Measurements from ENCODE around the gene KCNH1.

Gene KCNH1

GRCh38 chr1:210800301-210800700, 333.6 kb downstream of the KCNH1 start:
- DNase-seq (ENCODE audit: low spot score): no peak

GRCh38 chr1:210797422-210797821, 336.5 kb downstream of the KCNH1 start:
- DNase-seq (ENCODE audit: low spot score): no peak

GRCh38 chr1:210796421-210796820, 337.5 kb downstream of the KCNH1 start:
- DNase-seq (ENCODE audit: low spot score): no peak

- no peak for DNase-seq (ENCODE audit: low spot score)
Observed at GRCh38 chr1:210794445-210794844, 339.5 kb downstream of the KCNH1 start.

GRCh38 chr1:210792250-210793102, 341.5 kb downstream of the KCNH1 start:
- DNase-seq (ENCODE audit: low spot score): peak; percentile 9

- DNase-seq (ENCODE audit: low spot score): no peak
Observed at GRCh38 chr1:210790196-210790595, 343.8 kb downstream of the KCNH1 start.

GRCh38 chr1:210787800-210788199, 346.1 kb downstream of the KCNH1 start:
- DNase-seq (ENCODE audit: low spot score): no peak

- DNase-seq (ENCODE audit: low spot score): no peak
Observed at GRCh38 chr1:210786546-210786945, 347.4 kb downstream of the KCNH1 start.

- no peak for DNase-seq (ENCODE audit: low spot score)
Observed at GRCh38 chr1:210783925-210784324, 350.0 kb downstream of the KCNH1 start.

GRCh38 chr1:210781652-210782051, 352.3 kb downstream of the KCNH1 start:
- no peak for DNase-seq (ENCODE audit: low spot score)

- no peak for DNase-seq (ENCODE audit: low spot score)
Observed at GRCh38 chr1:210779269-210779668, 354.7 kb downstream of the KCNH1 start.

GRCh38 chr1:210777914-210778313, 356.0 kb downstream of the KCNH1 start:
- DNase-seq (ENCODE audit: low spot score): no peak

GRCh38 chr1:210776712-210777111, 357.2 kb downstream of the KCNH1 start:
- DNase-seq (ENCODE audit: low spot score): no peak

GRCh38 chr1:210775289-210775688, 358.7 kb downstream of the KCNH1 start:
- no peak for DNase-seq (ENCODE audit: low spot score)

- no peak for DNase-seq (ENCODE audit: low spot score)
Observed at GRCh38 chr1:210773450-210773849, 360.5 kb downstream of the KCNH1 start.

- DNase-seq (ENCODE audit: low spot score): no peak
Observed at GRCh38 chr1:210771131-210771530, 362.8 kb downstream of the KCNH1 start.

GRCh38 chr1:210770396-210770984, 363.5 kb downstream of the KCNH1 start:
- no peak for DNase-seq (ENCODE audit: low spot score)

- DNase-seq (ENCODE audit: low spot score): no peak
Observed at GRCh38 chr1:210769473-210769872, 364.5 kb downstream of the KCNH1 start.

GRCh38 chr1:210764536-210764935, 369.4 kb downstream of the KCNH1 start:
- DNase-seq (ENCODE audit: low spot score): no peak

GRCh38 chr1:210758761-210759160, 375.2 kb downstream of the KCNH1 start:
- no peak for DNase-seq (ENCODE audit: low spot score)

- DNase-seq (ENCODE audit: low spot score): no peak
Observed at GRCh38 chr1:210758261-210758660, 375.7 kb downstream of the KCNH1 start.

GRCh38 chr1:210757677-210758076, 376.3 kb downstream of the KCNH1 start:
- DNase-seq (ENCODE audit: low spot score): no peak

GRCh38 chr1:210755991-210756659, 377.8 kb downstream of the KCNH1 start:
- no peak for DNase-seq (ENCODE audit: low spot score)

Data from kidney capillary endothelial cell (primary cell).